H9 (cell line): ENCODE results near the gene DTX4. TPM values are rescaled to one million over a fixed set of nuclear protein-coding genes. Genes with fewer than 3 reads are reported as not detected.

Source experiments
- DNase-seq: peaks from one replicate; pipeline ENCODE4 v3.0.0-alpha.2; 2017
- H2AFZ ChIP-seq: one replicate; pipeline ENCODE4 v1.6.1; 2013; ENCODE audit warnings: mild to moderate bottlenecking, low read length, control low read depth, moderate library complexity
- H2AK5ac ChIP-seq: 2 replicates; pipeline ENCODE4 v1.6.1; 2013; ENCODE audit warnings: low read length, control low read depth, mixed read lengths; ENCODE audit not compliant: insufficient read length
- H2BK120ac ChIP-seq: one replicate; pipeline ENCODE4 v1.6.1; 2013; ENCODE audit warnings: low read depth, mild to moderate bottlenecking, low read length, control low read depth, inconsistent platforms; ENCODE audit not compliant: poor library complexity, severe bottlenecking
- H2BK12ac ChIP-seq: 2 replicates; pipeline ENCODE4 v1.6.1; 2013; ENCODE audit warnings: low read length, control low read depth, mixed read lengths, low read depth; ENCODE audit not compliant: insufficient read length
- H2BK15ac ChIP-seq: 2 replicates; pipeline ENCODE4 v1.6.1; 2013; ENCODE audit warnings: low read depth, low read length, control low read depth
- H2BK20ac ChIP-seq: one replicate; pipeline ENCODE4 v1.6.1; 2013; ENCODE audit warnings: low read depth, mild to moderate bottlenecking, low read length, control low read depth, inconsistent platforms; ENCODE audit not compliant: poor library complexity, severe bottlenecking
- H2BK5ac ChIP-seq: 2 replicates; pipeline ENCODE4 v1.6.1; 2013; ENCODE audit warnings: low read length, control low read depth, mixed read lengths; ENCODE audit not compliant: insufficient read length
- H3K14ac ChIP-seq: 2 replicates; pipeline ENCODE4 v1.6.1; 2013; ENCODE audit warnings: low read length, control low read depth; ENCODE audit not compliant: insufficient read depth
- H3K18ac ChIP-seq: 2 replicates; pipeline ENCODE4 v1.6.1; 2013; ENCODE audit warnings: low read depth, mild to moderate bottlenecking, mixed read lengths, low read length, control low read depth; ENCODE audit not compliant: insufficient read length
- H3K23ac ChIP-seq: 2 replicates; pipeline ENCODE4 v1.6.1; 2013; ENCODE audit warnings: low read length, control low read depth, mixed read lengths, low read depth; ENCODE audit not compliant: insufficient read length
- H3K23me2 ChIP-seq: 2 replicates; pipeline ENCODE4 v1.6.1; 2013; ENCODE audit warnings: low read depth, mild to moderate bottlenecking, mixed read lengths, low read length, control low read depth; ENCODE audit not compliant: insufficient read length, poor library complexity, severe bottlenecking
- H3K27ac ChIP-seq: 2 replicates; pipeline ENCODE4 v1.5.1; 2013; ENCODE audit warnings: low read length, control low read depth, mixed read lengths, low read depth; ENCODE audit not compliant: insufficient read length
- H3K27me3 ChIP-seq: 2 replicates; pipeline ENCODE4 v1.6.1; 2013; ENCODE audit warnings: low read length, control low read depth, inconsistent platforms; ENCODE audit not compliant: insufficient read depth
- H3K4ac ChIP-seq: 2 replicates; pipeline ENCODE4 v1.6.1; 2013; ENCODE audit warnings: low read depth, mild to moderate bottlenecking, control low read depth, inconsistent platforms, low read length, moderate library complexity
- H3K4me1 ChIP-seq: 2 replicates; pipeline ENCODE4 v1.6.1; 2013; ENCODE audit warnings: low read length, control low read depth, inconsistent platforms; ENCODE audit not compliant: insufficient read depth
- H3K4me2 ChIP-seq: 2 replicates; pipeline ENCODE4 v1.6.1; 2013; ENCODE audit warnings: low read length, control low read depth, mixed read lengths; ENCODE audit not compliant: insufficient read length, insufficient read depth
- H3K56ac ChIP-seq: 2 replicates; pipeline ENCODE4 v1.6.1; 2013; ENCODE audit warnings: low read depth, mild to moderate bottlenecking, mixed read lengths, low read length, control low read depth; ENCODE audit not compliant: insufficient read length
- H3K79me1 ChIP-seq: 2 replicates; pipeline ENCODE4 v1.6.1; 2013; ENCODE audit warnings: low read depth, mild to moderate bottlenecking, moderate library complexity, low read length, control low read depth, inconsistent platforms; ENCODE audit not compliant: insufficient read depth, poor library complexity, severe bottlenecking
- H3K79me2 ChIP-seq: 2 replicates; pipeline ENCODE4 v1.6.1; 2013; ENCODE audit warnings: low read length, control low read depth, inconsistent platforms; ENCODE audit not compliant: insufficient read depth
- H3K9ac ChIP-seq: 2 replicates; pipeline ENCODE4 v1.6.1; 2013; ENCODE audit warnings: low read length, control low read depth, mixed read lengths; ENCODE audit not compliant: insufficient read length; ENCODE audit errors: extremely low read depth
- H3K9me3 ChIP-seq: one replicate; pipeline ENCODE4 v1.6.1; 2013; ENCODE audit warnings: low read depth, low read length, inconsistent platforms; ENCODE audit not compliant: control insufficient read depth
- H3T11ph ChIP-seq: one replicate; pipeline ENCODE4 v1.6.1; 2013; ENCODE audit warnings: mild to moderate bottlenecking, low read length, control low read depth, inconsistent platforms
- H4K20me1 ChIP-seq: one replicate; pipeline ENCODE4 v1.6.1; 2013; ENCODE audit not compliant: control insufficient read depth, insufficient read length, insufficient read depth
- H4K5ac ChIP-seq: 2 replicates; pipeline ENCODE4 v1.6.1; 2013; ENCODE audit warnings: low read depth, mild to moderate bottlenecking, mixed read lengths, low read length, control low read depth; ENCODE audit not compliant: insufficient read length
- H4K8ac ChIP-seq: replicated peaks from 2 replicates; pipeline ENCODE4 v1.6.1; 2013; ENCODE audit warnings: low read length, control low read depth, mixed read lengths, low read depth; ENCODE audit not compliant: insufficient read length
- H4K91ac ChIP-seq: 2 replicates; pipeline ENCODE4 v1.6.1; 2013; ENCODE audit warnings: low read depth, mild to moderate bottlenecking, moderate library complexity, mixed read lengths, low read length, control low read depth; ENCODE audit not compliant: insufficient read length
- H3K27ac Mint-ChIP-seq, 3 experiments: 2 replicates in 2 of 3; 3 replicates in 1 of 3; pipeline ENCODE4 v1.8.0; 2020 to 2021; ENCODE audit warnings: mixed read lengths in 3 of 3, mild to moderate bottlenecking in 1 of 3, moderate library complexity in 1 of 3
- H3K27me3 Mint-ChIP-seq: 2 replicates; pipeline ENCODE4 v1.8.0; 2021; ENCODE audit warnings: low read depth, mild to moderate bottlenecking, moderate library complexity, mixed read lengths
- H3K36me3 Mint-ChIP-seq, 3 experiments: 2 replicates in 2 of 3; 3 replicates in 1 of 3; pipeline ENCODE4 v1.8.0; 2020 to 2021; ENCODE audit warnings: low read depth in 3 of 3, mixed read lengths in 3 of 3; ENCODE audit not compliant: insufficient read depth in 1 of 3
- H3K4me1 Mint-ChIP-seq, 2 experiments: 2 replicates each; pipeline ENCODE4 v1.8.0; 2020; ENCODE audit warnings: mixed read lengths in 2 of 2
- H3K4me3 Mint-ChIP-seq, 2 experiments: 2 replicates in 1 of 2; 3 replicates in 1 of 2; pipeline ENCODE4 v1.8.0; 2020 to 2021; ENCODE audit warnings: mild to moderate bottlenecking in 2 of 2, mixed read lengths in 2 of 2, moderate library complexity in 1 of 2
- H3K9me3 Mint-ChIP-seq, 2 experiments: 2 replicates in 1 of 2; 3 replicates in 1 of 2; pipeline ENCODE4 v1.8.0; 2020; ENCODE audit warnings: mild to moderate bottlenecking in 2 of 2, mixed read lengths in 2 of 2, moderate library complexity in 1 of 2
- WGBS: extraction: QIAGEN DNeasy Blood & Tissue Kit; methylation state at CpG from one replicate; pipeline ENCODE4 v1.1.7; 2013; ENCODE audit warnings: missing lambda C conversion rate, low lambda C conversion rate, mixed read lengths; ENCODE audit not compliant: insufficient read length; ENCODE audit errors: extremely low coverage; 5-methylcytosine and 5-hydroxymethylcytosine counted together
- total RNA-seq: library from RNA; stranded (reverse); gene quantifications from 2 replicates; pipeline ENCODE4 v1.2.1, GENCODE V29; 2021
- TF ChIP-seq, protein P1 (sequence below): fragments of 200-600 bp; sonication (generic); conservative IDR thresholded peaks from 3 replicates; pipeline ENCODE4 v1.8.0; 2021; ENCODE audit warnings: antibody characterized with exemption, mild to moderate bottlenecking

The DTX4 gene
- total RNA-seq, 1 experiment from 2014 or later = 13.0 TPM

DNA sequence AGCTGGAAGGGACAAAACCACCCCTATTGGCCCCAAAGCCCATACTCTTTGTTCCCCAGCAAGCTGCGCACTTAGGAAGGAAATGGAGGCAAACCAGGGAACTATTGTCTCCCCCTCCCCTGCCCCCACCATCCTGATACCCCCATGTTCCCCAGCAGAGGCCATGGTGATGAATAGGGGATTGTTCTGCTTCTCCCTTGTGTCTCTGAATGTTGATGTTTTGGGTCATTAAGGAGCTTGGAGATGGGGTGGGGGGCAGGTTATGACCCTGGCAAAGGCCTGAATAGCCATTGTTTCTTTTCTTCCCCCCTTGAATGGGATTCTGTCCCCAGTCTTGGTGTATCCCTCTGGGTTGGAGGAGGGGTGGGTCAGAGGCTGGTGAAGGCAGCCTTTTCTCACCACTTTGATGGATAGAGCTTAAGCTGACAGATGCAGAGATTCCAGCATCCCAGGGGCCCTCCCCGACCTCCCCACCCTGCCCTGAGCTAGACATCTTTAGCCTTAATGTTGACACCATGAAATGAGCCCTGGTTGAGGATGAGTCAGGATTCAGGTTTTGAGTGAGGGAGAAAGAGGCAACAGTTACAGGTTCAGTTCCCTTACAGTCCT is 8.3 kb downstream of the DTX4 start:
- DNase-seq = no peak
- no peak overlapping the region for H2BK20ac ChIP-seq
- no peak overlapping the region for H2AFZ ChIP-seq
- no peak overlapping the region for H3K4me2 ChIP-seq
- H4K20me1 ChIP-seq = no peaks in the 10 kb centered on the region
- Mint-ChIP-seq H3K9me3 (peaks cover 8 to 12% of the 10 kb centered on the region in 2 experiments; a peak in 3 of 5 replicates), H3K27ac (no peak overlapping the region), H3K27me3 (no peaks in the 10 kb centered on the region; the same call in 1 of the 2 replicates), H3K4me1 (peaks cover 25 to 49% of the 10 kb centered on the region in 2 experiments), H3K36me3 (peaks cover 16 to 40% (median 37%) of the 10 kb centered on the region in 3 experiments; a peak in 6 of 7 replicates), H3K4me3 (no peak overlapping the region)
- H2BK12ac ChIP-seq = no peak overlapping the region
- H2BK5ac ChIP-seq = no peak overlapping the region
- H4K91ac ChIP-seq = no peak overlapping the region
- H3K9me3 ChIP-seq = no peaks in the 10 kb centered on the region
- no peak overlapping the region for H3K27ac ChIP-seq
- no peak overlapping the region for H3T11ph ChIP-seq
- H3K9ac ChIP-seq = no peak overlapping the region
- no peaks in the 10 kb centered on the region for H3K23me2 ChIP-seq
- no peak overlapping the region for H2AK5ac ChIP-seq
- peaks cover 3% of the 10 kb centered on the region for H3K79me1 ChIP-seq
- no peak overlapping the region for H2BK15ac ChIP-seq
- no peak overlapping the region for H3K14ac ChIP-seq
- peaks cover 3% of the 10 kb centered on the region for H3K4me1 ChIP-seq
- H3K56ac ChIP-seq = no peak overlapping the region
- H3K27me3 ChIP-seq = no peaks in the 10 kb centered on the region
- H2BK120ac ChIP-seq = no peak overlapping the region
- TF ChIP-seq, protein P1, sequence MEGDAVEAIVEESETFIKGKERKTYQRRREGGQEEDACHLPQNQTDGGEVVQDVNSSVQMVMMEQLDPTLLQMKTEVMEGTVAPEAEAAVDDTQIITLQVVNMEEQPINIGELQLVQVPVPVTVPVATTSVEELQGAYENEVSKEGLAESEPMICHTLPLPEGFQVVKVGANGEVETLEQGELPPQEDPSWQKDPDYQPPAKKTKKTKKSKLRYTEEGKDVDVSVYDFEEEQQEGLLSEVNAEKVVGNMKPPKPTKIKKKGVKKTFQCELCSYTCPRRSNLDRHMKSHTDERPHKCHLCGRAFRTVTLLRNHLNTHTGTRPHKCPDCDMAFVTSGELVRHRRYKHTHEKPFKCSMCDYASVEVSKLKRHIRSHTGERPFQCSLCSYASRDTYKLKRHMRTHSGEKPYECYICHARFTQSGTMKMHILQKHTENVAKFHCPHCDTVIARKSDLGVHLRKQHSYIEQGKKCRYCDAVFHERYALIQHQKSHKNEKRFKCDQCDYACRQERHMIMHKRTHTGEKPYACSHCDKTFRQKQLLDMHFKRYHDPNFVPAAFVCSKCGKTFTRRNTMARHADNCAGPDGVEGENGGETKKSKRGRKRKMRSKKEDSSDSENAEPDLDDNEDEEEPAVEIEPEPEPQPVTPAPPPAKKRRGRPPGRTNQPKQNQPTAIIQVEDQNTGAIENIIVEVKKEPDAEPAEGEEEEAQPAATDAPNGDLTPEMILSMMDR = no peak
- no peak overlapping the region for H3K4ac ChIP-seq
- no peak overlapping the region for H4K8ac ChIP-seq
- no peak overlapping the region for H3K23ac ChIP-seq
- no peak overlapping the region for H3K18ac ChIP-seq
- no CpG with 5 or more reads among the region's 2 CpGs for WGBS
- no peak overlapping the region for H4K5ac ChIP-seq
- H3K79me2 ChIP-seq = no peaks in the 10 kb centered on the region; the same call in 1 of the 2 replicates
